ENCODE results near the gene BRD9. TPM values are rescaled to one million over a fixed set of nuclear protein-coding genes. Genes with fewer than 3 reads are reported as not detected.

BRD9 gene
- polyA plus RNA-seq, 1 experiment = 12.3 TPM

DNA sequence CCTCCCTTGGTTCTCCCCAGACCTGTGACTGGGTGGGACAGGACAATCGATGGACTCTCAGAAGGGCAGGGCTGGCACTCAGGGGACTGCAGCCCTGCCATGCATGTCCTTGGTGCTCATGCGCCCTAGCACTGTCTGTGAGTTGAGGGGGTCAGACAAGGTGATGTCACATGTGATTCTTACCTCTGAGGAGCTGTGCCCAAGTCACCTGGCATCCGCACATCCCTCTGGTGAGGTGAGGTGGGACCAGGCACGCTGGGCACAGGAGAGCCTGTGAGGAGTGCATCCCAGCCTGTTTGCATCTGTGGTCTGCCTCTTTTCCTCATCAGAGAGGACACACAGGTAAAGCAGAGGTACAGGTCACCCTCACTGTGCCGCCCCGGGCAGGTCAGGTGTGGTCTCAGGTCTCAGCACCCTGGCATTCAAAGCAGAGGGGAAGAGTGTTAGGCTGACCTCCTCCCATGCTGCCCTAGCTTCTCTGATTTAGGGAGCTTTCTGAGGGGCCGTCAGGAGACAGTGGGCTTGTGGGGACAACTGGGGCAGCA lies 14.8 kb upstream of the BRD9 start:
- Histone ChIP-seq H3K36me3 (ENCODE audit: control insufficient read depth, insufficient read depth, low read length) (peaks cover 7% of the 10 kb centered on the region), H3K4me3 (ENCODE audit: low read depth, low read length) (no peak overlapping the region), H3K27me3 (ENCODE audit: control insufficient read depth, insufficient read depth, low read length) (no peaks in the 10 kb centered on the region)
- DNase-seq (ENCODE audit: low read depth) = no peak
- CTCF ChIA-PET = interaction anchor here (8.5 kb wide), 1 partner anchor 236 kb away, joined by 102 read pairs; no protein-coding TSS in a partner anchor
- POLR2A ChIA-PET = no interaction called here
- TF ChIP-seq, protein P1, sequence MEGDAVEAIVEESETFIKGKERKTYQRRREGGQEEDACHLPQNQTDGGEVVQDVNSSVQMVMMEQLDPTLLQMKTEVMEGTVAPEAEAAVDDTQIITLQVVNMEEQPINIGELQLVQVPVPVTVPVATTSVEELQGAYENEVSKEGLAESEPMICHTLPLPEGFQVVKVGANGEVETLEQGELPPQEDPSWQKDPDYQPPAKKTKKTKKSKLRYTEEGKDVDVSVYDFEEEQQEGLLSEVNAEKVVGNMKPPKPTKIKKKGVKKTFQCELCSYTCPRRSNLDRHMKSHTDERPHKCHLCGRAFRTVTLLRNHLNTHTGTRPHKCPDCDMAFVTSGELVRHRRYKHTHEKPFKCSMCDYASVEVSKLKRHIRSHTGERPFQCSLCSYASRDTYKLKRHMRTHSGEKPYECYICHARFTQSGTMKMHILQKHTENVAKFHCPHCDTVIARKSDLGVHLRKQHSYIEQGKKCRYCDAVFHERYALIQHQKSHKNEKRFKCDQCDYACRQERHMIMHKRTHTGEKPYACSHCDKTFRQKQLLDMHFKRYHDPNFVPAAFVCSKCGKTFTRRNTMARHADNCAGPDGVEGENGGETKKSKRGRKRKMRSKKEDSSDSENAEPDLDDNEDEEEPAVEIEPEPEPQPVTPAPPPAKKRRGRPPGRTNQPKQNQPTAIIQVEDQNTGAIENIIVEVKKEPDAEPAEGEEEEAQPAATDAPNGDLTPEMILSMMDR (IDR thresholded peaks at IDR 0.05; ENCODE audit: insufficient read depth, low read depth, low read length) = no peak

DNA sequence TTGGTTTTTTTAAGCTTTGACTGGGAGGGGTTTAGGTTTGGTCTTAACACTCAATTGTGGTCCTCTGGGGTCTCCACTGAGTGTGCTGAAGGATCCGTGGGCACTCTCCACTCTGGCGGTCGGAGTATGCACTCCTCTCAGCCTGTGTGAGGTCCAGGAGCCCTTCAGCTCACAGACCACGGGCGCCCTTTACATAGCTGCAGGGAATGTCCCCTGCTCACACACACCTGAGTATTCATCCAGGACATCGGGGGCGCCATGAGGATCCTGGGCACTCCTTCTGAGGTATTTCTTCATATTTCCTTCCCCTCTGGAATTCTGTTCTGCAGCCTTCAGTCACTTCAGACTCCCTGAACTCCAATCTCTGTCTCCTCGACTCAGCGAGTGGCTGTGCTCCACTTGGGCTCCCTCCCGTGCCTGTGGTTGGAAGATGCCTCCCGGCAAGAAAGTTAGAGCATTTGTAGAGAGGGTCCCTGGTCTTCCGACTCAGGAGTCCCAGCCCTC lies 12.6 kb upstream of the BRD9 start:
- TF ChIP-seq, protein P1 (IDR thresholded peaks at IDR 0.05; ENCODE audit: insufficient read depth, low read depth, low read length) = no peak
- ChIA-PET CTCF (interaction anchor here (0.8 to 8.5 kb wide), 4 partner anchors 9 to 234 kb away, joined by 3 to 102 read pairs (median 3); no protein-coding TSS in a partner anchor), POLR2A (no interaction called here)
- H3K4me3 ChIP-seq (ENCODE audit: low read depth, low read length) = no peak overlapping the region
- H3K27me3 ChIP-seq (ENCODE audit: control insufficient read depth, insufficient read depth, low read length) = no peaks in the 10 kb centered on the region
- no peak for DNase-seq (ENCODE audit: low read depth)
- H3K36me3 ChIP-seq (ENCODE audit: control insufficient read depth, insufficient read depth, low read length) = peaks cover 7% of the 10 kb centered on the region

GRCh38 chr5:903756-904096 lies 11.1 kb upstream of the BRD9 start:
- H3K4me3 ChIP-seq (ENCODE audit: low read depth, low read length) = no peak overlapping the region
- peaks cover 5% of the 10 kb centered on the region for H3K36me3 ChIP-seq (ENCODE audit: control insufficient read depth, insufficient read depth, low read length)
- TF ChIP-seq, protein P1 (IDR thresholded peaks at IDR 0.05; ENCODE audit: insufficient read depth, low read depth, low read length) = no peak
- H3K27me3 ChIP-seq (ENCODE audit: control insufficient read depth, insufficient read depth, low read length) = no peaks in the 10 kb centered on the region
- ChIA-PET POLR2A (no interaction called here), CTCF (interaction anchor here (0.6 to 8.5 kb wide), 13 partner anchors 9 to 715 kb away, joined by 3 to 102 read pairs (median 7); partner anchors contain the start of genes BRD9 and TRIP13)
- DNase-seq (ENCODE audit: low read depth) = no peak

GRCh38 chr5:902129-902916 lies 9.7 kb upstream of the BRD9 start:
- DNase-seq (ENCODE audit: low read depth) = no peak
- CTCF ChIA-PET = interaction anchor here (1.0 to 8.5 kb wide), 17 partner anchors 9 to 743 kb away, joined by 3 to 102 read pairs (median 5); partner anchors contain the start of genes AHRR, BRD9 and TRIP13
- POLR2A ChIA-PET = no interaction called here
- TF ChIP-seq, protein P1 (IDR thresholded peaks at IDR 0.05; ENCODE audit: insufficient read depth, low read depth, low read length) = no peak
- H3K4me3 ChIP-seq (ENCODE audit: low read depth, low read length) = no peak overlapping the region
- H3K27me3 ChIP-seq (ENCODE audit: control insufficient read depth, insufficient read depth, low read length) = no peaks in the 10 kb centered on the region
- H3K36me3 ChIP-seq (ENCODE audit: control insufficient read depth, insufficient read depth, low read length) = peaks cover 1% of the 10 kb centered on the region; the same call in 1 of the 2 replicates

- TF ChIP-seq, protein P1 (IDR thresholded peaks at IDR 0.05; ENCODE audit: insufficient read depth, low read depth, low read length) = no peak
- POLR2A ChIA-PET = no interaction called here
- Histone ChIP-seq H3K4me3 (ENCODE audit: low read depth, low read length) (no peak overlapping the region), H3K27me3 (ENCODE audit: control insufficient read depth, insufficient read depth, low read length) (no peaks in the 10 kb centered on the region), H3K36me3 (ENCODE audit: control insufficient read depth, insufficient read depth, low read length) (no peaks in the 10 kb centered on the region)
- DNase-seq (ENCODE audit: low read depth) = no peak
- CTCF ChIA-PET = interaction anchor here (1.6 to 8.5 kb wide), 5 partner anchors 7 to 712 kb away, joined by 4 to 102 read pairs (median 18); partner anchors contain the start of genes BRD9 and TRIP13
Observed at GRCh38 chr5:900781-901180, 8.2 kb upstream of the BRD9 start.

All from BJ (cell line).